ENCODE measurements around the gene XYLT1. TPM values are rescaled to one million over a fixed set of nuclear protein-coding genes. Genes with fewer than 3 reads are reported as not detected.

The XYLT1 gene
- total and polyA plus RNA-seq, 10 of the 15 experiments (the other 5 are each of a cell fraction or from before 2014, with no cell fraction given), result 0.88 to 14.8 (median 5.8) TPM

GRCh38 chr16:17177242-17177958 lies 293.4 kb downstream of the XYLT1 start (continued):
- no peak for TF ChIP-seq FOS (IDR thresholded peaks at IDR 0.05; ENCODE audit: borderline replicate concordance, extremely low read depth, insufficient read length)
- no peak for TF ChIP-seq ZBTB11 (CRISPR knock-in tag; IDR thresholded peaks at IDR 0.05)
- TF ChIP-seq ZNF384 (IDR thresholded peaks at IDR 0.05; ENCODE audit: borderline replicate concordance, low read depth, low read length), result no peak
- TF ChIP-seq IRF3 (IDR thresholded peaks at IDR 0.05), result no peak

GRCh38 chr16:17176199-17176598 lies 294.6 kb downstream of the XYLT1 start:
- H2AFZ ChIP-seq (ENCODE audit: control insufficient read depth, low read depth, low read length), result no peak overlapping the region
- CTCF ChIA-PET, result interaction anchor here (0.9 to 1.6 kb wide), 3 partner anchors 11 to 25 kb away, joined by 3 to 7 read pairs (median 3); no protein-coding TSS in a partner anchor
- no TSS peak for BruUV-seq (replicated peaks)
- POLR2A ChIA-PET, result no interaction called here
- in situ Hi-C loops (cut with MboI), result no loop called here
- H3K9ac ChIP-seq (ENCODE audit: control insufficient read depth, insufficient read depth, low read length), result no peak overlapping the region
- peaks cover 6% of the 10 kb centered on the region for H3K4me1 ChIP-seq (ENCODE audit: control insufficient read depth, insufficient read depth, low read length)
- H3K4me2 ChIP-seq (ENCODE audit: control insufficient read depth, insufficient read depth), result no peak overlapping the region
- RAD21 ChIA-PET (ENCODE audit: unreplicated experiment), result interaction anchor here (0.7 kb wide), 1 partner anchor 312 kb away, joined by 3 read pairs; no protein-coding TSS in a partner anchor
- no peaks in the 10 kb centered on the region for H3K79me2 ChIP-seq (ENCODE audit: control insufficient read depth, insufficient read depth, low read length)
- TF ChIP-seq JUND (IDR thresholded peaks at IDR 0.05; ENCODE audit: low read depth, low read length) (no peak), WRNIP1 (IDR thresholded peaks at IDR 0.05; ENCODE audit: borderline replicate concordance, low read depth, low read length) (no peak), RB1 (IDR thresholded peaks at IDR 0.05; ENCODE audit: borderline replicate concordance) (no peak), IRF4 (IDR thresholded peaks at IDR 0.05; ENCODE audit: low read depth, low read length) (no peak), JUNB (IDR thresholded peaks at IDR 0.05) (no peak), POLR2AphosphoS5 (IDR thresholded peaks at IDR 0.05; ENCODE audit: low read length) (no peak), SREBF2 (IDR thresholded peaks at IDR 0.05; ENCODE audit: low read length) (no peak), SRF (IDR thresholded peaks at IDR 0.05; ENCODE audit: low read depth in 2 of 2, low read length in 2 of 2) (no peak), DPF2 (IDR thresholded peaks at IDR 0.05) (no peak)
- DNase-seq (ENCODE audit: low read depth, low spot score) (no peak), FAIRE-seq (no peak), ATAC-seq (no peak)
- no peaks in the 10 kb centered on the region for H3K36me3 ChIP-seq (ENCODE audit: control insufficient read depth in 2 of 2, insufficient read depth in 2 of 2, low read length in 1 of 2)
- 37% methylated on average over 6 of the region's 6 CpGs for WGBS (ENCODE audit: insufficient coverage, insufficient replicate concordance, low lambda C conversion rate, missing lambda C conversion rate)
- H3K9me3 ChIP-seq (replicated peaks; ENCODE audit: control insufficient read depth, insufficient read depth, low read length), result no peaks in the 10 kb centered on the region
- SMC1A ChIA-PET (ENCODE audit: uncharacterized antibody, unreplicated experiment), result interaction anchor here (1.3 kb wide), 1 partner anchor 11 kb away, joined by 4 read pairs; no protein-coding TSS in a partner anchor
- intact Hi-C loops (cut with micrococcal nuclease; ENCODE audit: unreplicated experiment), result no loop called here
- no peak overlapping the region for H3K27ac ChIP-seq (ENCODE audit: control insufficient read depth, insufficient read depth)
- H3K27me3 ChIP-seq (replicated peaks in 1 of 2; ENCODE audit: control insufficient read depth in 2 of 2, insufficient read depth in 2 of 2, low read length in 1 of 2), result no peaks in the 10 kb centered on the region
- no peak overlapping the region for H3K4me3 ChIP-seq
- H4K20me1 ChIP-seq (ENCODE audit: control insufficient read depth, insufficient read depth), result no peaks in the 10 kb centered on the region

All from GM12878 (cell line).